WTC11 (cell line): Measurements from ENCODE around the gene ENO2. TPM values are rescaled to one million over a fixed set of nuclear protein-coding genes. Genes with fewer than 3 reads are reported as not detected.

Experiments
- ESRRA ChIP-seq: sonication (generic); formaldehyde crosslinking; IDR thresholded peaks from 2 replicates; pipeline ENCODE4 v1.8.1; 2022; ENCODE audit warnings: mild to moderate bottlenecking, missing genetic modification reagents, borderline replicate concordance
- HMGA2 ChIP-seq: fragments of 250-450 bp; sonication (Bioruptor Pico); IDR thresholded peaks from 2 replicates; pipeline ENCODE4 v1.4.0; 2021; ENCODE audit warnings: mild to moderate bottlenecking, moderate library complexity
- SMAD3 ChIP-seq: sonication (generic); formaldehyde crosslinking; IDR thresholded peaks from 2 replicates; pipeline ENCODE4 v1.8.0; 2022; ENCODE audit warnings: missing genetic modification reagents, mild to moderate bottlenecking, borderline replicate concordance
- SP1 ChIP-seq: sonication (generic); formaldehyde crosslinking; conservative IDR thresholded peaks from 2 replicates; pipeline ENCODE4 v1.8.1; 2022; ENCODE audit warnings: missing genetic modification reagents
- TEAD1 ChIP-seq: sonication (generic); formaldehyde crosslinking; IDR thresholded peaks from 2 replicates; pipeline ENCODE4 v1.8.0; 2022; ENCODE audit warnings: mild to moderate bottlenecking, missing genetic modification reagents
- ZNF232 ChIP-seq: sonication (generic); formaldehyde crosslinking; IDR thresholded peaks from 2 replicates; pipeline ENCODE4 v1.8.0; 2022; ENCODE audit warnings: mild to moderate bottlenecking, missing genetic modification reagents
- microRNA-seq: library from miRNA; unstranded; fragments of <30 nt; microRNA quantifications from one replicate; pipeline ENCODE4 v1.2.0, GENCODE V29; 2022; ENCODE audit warnings: borderline number of aligned reads
- total RNA-seq: library from RNA; stranded (reverse); gene quantifications from 3 replicates; pipeline ENCODE4 v1.2.3, GENCODE V29; 2021
- TF ChIP-seq, protein P1 (sequence below): sonication (generic); formaldehyde crosslinking; conservative IDR thresholded peaks from 2 replicates; pipeline ENCODE4 v1.8.1; 2022; ENCODE audit warnings: mild to moderate bottlenecking, missing genetic modification reagents
- TF ChIP-seq, protein P2 (sequence below): sonication (generic); formaldehyde crosslinking; IDR thresholded peaks from 2 replicates; pipeline ENCODE4 v1.8.0; 2023; ENCODE audit warnings: missing genetic modification reagents
- TF ChIP-seq, protein P3 (sequence below): sonication (generic); formaldehyde crosslinking; IDR thresholded peaks from 2 replicates; pipeline ENCODE4 v1.8.1; 2023; ENCODE audit warnings: mild to moderate bottlenecking, moderate library complexity, missing genetic modification reagents
- TF ChIP-seq, protein P4 (sequence below): sonication (generic); formaldehyde crosslinking; IDR thresholded peaks from 2 replicates; pipeline ENCODE4 v1.8.1; 2022; ENCODE audit warnings: low read depth, missing genetic modification reagents, borderline replicate concordance
- TF ChIP-seq, protein P5 (sequence below): sonication (generic); formaldehyde crosslinking; IDR thresholded peaks from 2 replicates; pipeline ENCODE4 v1.8.0; 2022; ENCODE audit warnings: missing genetic modification reagents

ENO2 gene
- total RNA-seq, 1 experiment from 2014 or later: 118 TPM

DNA sequence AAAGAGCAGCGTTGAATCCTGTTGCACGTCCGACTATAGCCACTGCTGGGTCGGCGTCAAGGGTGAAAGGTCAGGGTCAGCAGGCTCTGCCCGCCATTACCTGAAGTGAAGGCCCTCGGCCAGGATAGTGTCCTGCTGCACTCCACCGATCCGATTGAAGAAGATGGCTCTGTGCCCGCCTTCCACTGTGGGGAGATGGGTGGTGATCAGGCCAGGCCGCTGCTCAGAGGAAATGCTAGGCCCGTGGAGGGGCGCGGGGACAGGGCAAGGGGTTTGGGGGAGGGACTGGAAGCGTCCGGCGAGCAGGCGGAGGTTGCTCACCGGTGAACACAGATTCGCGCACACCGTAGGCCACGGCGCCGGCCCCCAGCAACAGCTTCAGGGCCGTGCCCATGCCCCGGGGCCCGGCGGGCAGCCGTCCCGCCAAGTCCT lies 55.7 kb downstream of the ENO2 start (continued):
- TF ChIP-seq SP1 (CRISPR knock-in tag): no peak
- TF ChIP-seq, protein P1, sequence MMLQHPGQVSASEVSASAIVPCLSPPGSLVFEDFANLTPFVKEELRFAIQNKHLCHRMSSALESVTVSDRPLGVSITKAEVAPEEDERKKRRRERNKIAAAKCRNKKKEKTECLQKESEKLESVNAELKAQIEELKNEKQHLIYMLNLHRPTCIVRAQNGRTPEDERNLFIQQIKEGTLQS (CRISPR knock-in tag): no peak
- TF ChIP-seq, protein P2, sequence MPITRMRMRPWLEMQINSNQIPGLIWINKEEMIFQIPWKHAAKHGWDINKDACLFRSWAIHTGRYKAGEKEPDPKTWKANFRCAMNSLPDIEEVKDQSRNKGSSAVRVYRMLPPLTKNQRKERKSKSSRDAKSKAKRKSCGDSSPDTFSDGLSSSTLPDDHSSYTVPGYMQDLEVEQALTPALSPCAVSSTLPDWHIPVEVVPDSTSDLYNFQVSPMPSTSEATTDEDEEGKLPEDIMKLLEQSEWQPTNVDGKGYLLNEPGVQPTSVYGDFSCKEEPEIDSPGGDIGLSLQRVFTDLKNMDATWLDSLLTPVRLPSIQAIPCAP (CRISPR knock-in tag): no peak
- TF ChIP-seq ZNF232 (CRISPR knock-in tag): no peak
- no peak; the same call in 1 of the 2 replicates for TF ChIP-seq TEAD1 (CRISPR knock-in tag)
- no peak for TF ChIP-seq ESRRA (CRISPR knock-in tag)
- TF ChIP-seq SMAD3 (CRISPR knock-in tag): no peak
- TF ChIP-seq, protein P3, sequence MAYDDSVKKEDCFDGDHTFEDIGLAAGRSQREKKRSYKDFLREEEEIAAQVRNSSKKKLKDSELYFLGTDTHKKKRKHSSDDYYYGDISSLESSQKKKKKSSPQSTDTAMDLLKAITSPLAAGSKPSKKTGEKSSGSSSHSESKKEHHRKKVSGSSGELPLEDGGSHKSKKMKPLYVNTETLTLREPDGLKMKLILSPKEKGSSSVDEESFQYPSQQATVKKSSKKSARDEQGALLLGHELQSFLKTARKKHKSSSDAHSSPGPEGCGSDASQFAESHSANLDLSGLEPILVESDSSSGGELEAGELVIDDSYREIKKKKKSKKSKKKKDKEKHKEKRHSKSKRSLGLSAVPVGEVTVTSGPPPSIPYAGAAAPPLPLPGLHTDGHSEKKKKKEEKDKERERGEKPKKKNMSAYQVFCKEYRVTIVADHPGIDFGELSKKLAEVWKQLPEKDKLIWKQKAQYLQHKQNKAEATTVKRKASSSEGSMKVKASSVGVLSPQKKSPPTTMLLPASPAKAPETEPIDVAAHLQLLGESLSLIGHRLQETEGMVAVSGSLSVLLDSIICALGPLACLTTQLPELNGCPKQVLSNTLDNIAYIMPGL (CRISPR knock-in tag): no peak
- TF ChIP-seq, protein P4, sequence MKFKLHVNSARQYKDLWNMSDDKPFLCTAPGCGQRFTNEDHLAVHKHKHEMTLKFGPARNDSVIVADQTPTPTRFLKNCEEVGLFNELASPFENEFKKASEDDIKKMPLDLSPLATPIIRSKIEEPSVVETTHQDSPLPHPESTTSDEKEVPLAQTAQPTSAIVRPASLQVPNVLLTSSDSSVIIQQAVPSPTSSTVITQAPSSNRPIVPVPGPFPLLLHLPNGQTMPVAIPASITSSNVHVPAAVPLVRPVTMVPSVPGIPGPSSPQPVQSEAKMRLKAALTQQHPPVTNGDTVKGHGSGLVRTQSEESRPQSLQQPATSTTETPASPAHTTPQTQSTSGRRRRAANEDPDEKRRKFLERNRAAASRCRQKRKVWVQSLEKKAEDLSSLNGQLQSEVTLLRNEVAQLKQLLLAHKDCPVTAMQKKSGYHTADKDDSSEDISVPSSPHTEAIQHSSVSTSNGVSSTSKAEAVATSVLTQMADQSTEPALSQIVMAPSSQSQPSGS (CRISPR knock-in tag): no peak
- TF ChIP-seq, protein P5, sequence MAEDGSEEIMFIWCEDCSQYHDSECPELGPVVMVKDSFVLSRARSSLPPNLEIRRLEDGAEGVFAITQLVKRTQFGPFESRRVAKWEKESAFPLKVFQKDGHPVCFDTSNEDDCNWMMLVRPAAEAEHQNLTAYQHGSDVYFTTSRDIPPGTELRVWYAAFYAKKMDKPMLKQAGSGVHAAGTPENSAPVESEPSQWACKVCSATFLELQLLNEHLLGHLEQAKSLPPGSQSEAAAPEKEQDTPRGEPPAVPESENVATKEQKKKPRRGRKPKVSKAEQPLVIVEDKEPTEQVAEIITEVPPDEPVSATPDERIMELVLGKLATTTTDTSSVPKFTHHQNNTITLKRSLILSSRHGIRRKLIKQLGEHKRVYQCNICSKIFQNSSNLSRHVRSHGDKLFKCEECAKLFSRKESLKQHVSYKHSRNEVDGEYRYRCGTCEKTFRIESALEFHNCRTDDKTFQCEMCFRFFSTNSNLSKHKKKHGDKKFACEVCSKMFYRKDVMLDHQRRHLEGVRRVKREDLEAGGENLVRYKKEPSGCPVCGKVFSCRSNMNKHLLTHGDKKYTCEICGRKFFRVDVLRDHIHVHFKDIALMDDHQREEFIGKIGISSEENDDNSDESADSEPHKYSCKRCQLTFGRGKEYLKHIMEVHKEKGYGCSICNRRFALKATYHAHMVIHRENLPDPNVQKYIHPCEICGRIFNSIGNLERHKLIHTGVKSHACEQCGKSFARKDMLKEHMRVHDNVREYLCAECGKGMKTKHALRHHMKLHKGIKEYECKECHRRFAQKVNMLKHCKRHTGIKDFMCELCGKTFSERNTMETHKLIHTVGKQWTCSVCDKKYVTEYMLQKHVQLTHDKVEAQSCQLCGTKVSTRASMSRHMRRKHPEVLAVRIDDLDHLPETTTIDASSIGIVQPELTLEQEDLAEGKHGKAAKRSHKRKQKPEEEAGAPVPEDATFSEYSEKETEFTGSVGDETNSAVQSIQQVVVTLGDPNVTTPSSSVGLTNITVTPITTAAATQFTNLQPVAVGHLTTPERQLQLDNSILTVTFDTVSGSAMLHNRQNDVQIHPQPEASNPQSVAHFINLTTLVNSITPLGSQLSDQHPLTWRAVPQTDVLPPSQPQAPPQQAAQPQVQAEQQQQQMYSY (CRISPR knock-in tag): no peak
- TF ChIP-seq HMGA2: no peak

Small RNAs within 50 kb of the gene (microRNA-seq; reads per million reads assigned to microRNA genes)
- 77.2 reads per million, percentile 60 among the genes with 10 or more reads in this experiment for gene MIR141
- 9,020 reads per million, percentile 99 among the genes with 10 or more reads in this experiment for gene MIR200C

Other genes starting within 250 kb of the ENO2 start
- gene ZNF384, start 225.2 kb upstream of the ENO2 start, total RNA-seq: 63.8 to 64.7 TPM (median 64.4 TPM) in 3 replicates
- 7.7 to 9.9 TPM (median 8.2 TPM) in 3 replicates for gene PIANP, start 213.8 kb upstream of the ENO2 start, total RNA-seq
- gene COPS7A, start 190.5 kb upstream of the ENO2 start, total RNA-seq: 41.2 to 43.8 TPM (median 41.4 TPM) in 3 replicates
- gene MLF2, start 161.4 kb upstream of the ENO2 start, total RNA-seq: 226 to 236 TPM (median 229 TPM) in 3 replicates
- 370 to 539 TPM (median 525 TPM) in 3 replicates for gene PTMS, start 148.2 kb upstream of the ENO2 start, total RNA-seq
- gene LAG3, start 142.1 kb upstream of the ENO2 start, total RNA-seq: 2.4 to 2.6 TPM (median 2.6 TPM) in 3 replicates
- gene CD4, start 125.1 kb upstream of the ENO2 start, total RNA-seq: 2.5 to 3.3 TPM (median 2.7 TPM) in 3 replicates
- 7.3 to 9.3 TPM (median 8.2 TPM) in 3 replicates for gene GPR162, start 92.8 kb upstream of the ENO2 start, total RNA-seq
- gene P3H3, start 86.2 kb upstream of the ENO2 start, total RNA-seq: 49.9 to 55.7 TPM (median 50.7 TPM) in 3 replicates
- gene GNB3, start 73.7 kb upstream of the ENO2 start, total RNA-seq: 14.0 to 16.5 TPM (median 14.3 TPM) in 3 replicates
- gene CDCA3, start 63.3 kb upstream of the ENO2 start, total RNA-seq: 47.1 to 61.8 TPM (median 49.1 TPM) in 3 replicates
- gene USP5, start 62.4 kb upstream of the ENO2 start, total RNA-seq: 141 to 158 TPM (median 149 TPM) in 3 replicates
- gene TPI1, start 47.0 kb upstream of the ENO2 start, total RNA-seq: 1,045 to 1,242 TPM (median 1,195 TPM) in 3 replicates
- 21.2 to 25.5 TPM (median 22.7 TPM) in 3 replicates for gene SPSB2, start 41.3 kb upstream of the ENO2 start, total RNA-seq
- gene LRRC23, start 9.8 kb upstream of the ENO2 start, total RNA-seq: 3.1 to 5.3 TPM (median 4.9 TPM) in 3 replicates
- 80.0 to 87.1 TPM (median 80.5 TPM) in 3 replicates for gene ATN1, start 13.4 kb downstream of the ENO2 start, total RNA-seq
- not detected in 3 replicates for gene RNU7-1, start 29.2 kb downstream of the ENO2 start, total RNA-seq
- 158 to 181 TPM (median 172 TPM) in 3 replicates for gene C12orf57, start 29.4 kb downstream of the ENO2 start, total RNA-seq
- 27.1 to 34.7 TPM (median 34.5 TPM) in 3 replicates for gene PTPN6, start 36.8 kb downstream of the ENO2 start, total RNA-seq
- gene PHB2, start 56.1 kb downstream of the ENO2 start, total RNA-seq: 350 to 397 TPM (median 352 TPM) in 3 replicates
- gene EMG1, start 56.3 kb downstream of the ENO2 start, total RNA-seq: 59.3 to 78.6 TPM (median 59.8 TPM) in 3 replicates
- 35.3 to 40.0 TPM (median 36.2 TPM) in 3 replicates for gene LPCAT3, start 103.9 kb downstream of the ENO2 start, total RNA-seq
- 6.2 to 8.8 TPM (median 7.6 TPM) in 3 replicates for gene C1S, start 146.1 kb downstream of the ENO2 start, total RNA-seq
- gene C1R, start 177.9 kb downstream of the ENO2 start, total RNA-seq: 8.4 to 9.8 TPM (median 8.9 TPM) in 3 replicates
- 17.7 to 23.7 TPM (median 22.9 TPM) in 3 replicates for gene C1RL, start 194.6 kb downstream of the ENO2 start, total RNA-seq
- gene RBP5, start 214.3 kb downstream of the ENO2 start, total RNA-seq: 4.1 to 5.4 TPM (median 4.7 TPM) in 3 replicates
- 23.7 to 28.2 TPM (median 24.7 TPM) in 3 replicates for gene CLSTN3, start 215.8 kb downstream of the ENO2 start, total RNA-seq